Heart left ventricle (tissue), 13 donors: ENCODE measurements around the gene NBPF20.
"Not testable (repeated sequence)": the region's sequence is repeated elsewhere in the genome, so short reads cannot be mapped to it uniquely, and the experiment has no call there.

Source experiments
- POLR2A ChIP-seq, 2 donors: fragments of 450-650 bp; IDR thresholded peaks; one replicate each; pipeline ENCODE4 v1.6.1; 2017; ENCODE audit warnings: antibody characterized with exemption in 2 of 2, mild to moderate bottlenecking in 2 of 2, moderate library complexity in 2 of 2
- TF ChIP-seq, protein P1 (sequence below), 12 donors: fragments of 200-600 bp; sonication (generic) in 4 of 12; IDR thresholded peaks; one replicate each; pipeline versions ENCODE4 v1.5.0 to v1.8.0; 2018 to 2022; ENCODE audit warnings: antibody characterized with exemption in 12 of 12, mild to moderate bottlenecking in 5 of 12
- donor health status: ischemic (EF 13 %, LVEDD 7.1; RV severe dilation, severe dysfunction).
- donor health status: DM: no; HTN: yes; CAD: no.
- donor health status: DM: no; HTN: no; CAD: no.
- donor health status: ischemic (EF 25% LVEDD 6.9; RV normal size, moderate dysfunction).
- donor health status: ischemic (EF 25% LVEDD 5.7; RV mildly dilated, moderate dysfunction).
- donor health status: ischemic (EF 35%, LVEDD 5.7; RV mildly dilated, moderate dysfunction).
- donor health status: nonischemic (EF 11% LVEDD 7.7; RV severe dilation, severe dysfunction).
- donor health status: DM: yes; HTN: yes; CAD: no.
- donor health status: PGD.
- donor health status: ischemic (EF 29% LVEDD 5.4; RV normal size, mild dysfunction).
- donor health status: nonischemic (EF 23%, LVEDD 6.1; RV moderate dilation, normal function).

DNA sequence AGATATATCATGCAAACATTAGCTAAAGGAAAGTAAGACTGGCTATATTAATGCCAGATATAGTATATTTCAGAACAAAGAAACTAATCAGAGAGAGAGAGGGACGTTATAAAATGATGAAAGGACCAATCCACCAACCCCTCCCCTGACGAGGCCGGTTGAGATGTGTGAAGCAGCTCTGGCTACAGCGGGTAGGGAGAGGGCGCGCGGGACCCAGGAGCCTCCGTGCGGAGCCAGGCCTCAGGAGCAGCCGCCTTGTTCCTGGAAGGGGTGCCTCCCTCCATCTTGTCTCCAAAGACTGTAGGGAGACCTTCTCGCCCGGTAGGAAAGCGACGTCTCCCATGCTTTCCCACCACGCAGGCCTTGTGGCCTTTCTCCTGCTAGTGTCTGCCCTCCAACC, 5.4 kb upstream of the NBPF20 start:
- TF ChIP-seq, protein P1, sequence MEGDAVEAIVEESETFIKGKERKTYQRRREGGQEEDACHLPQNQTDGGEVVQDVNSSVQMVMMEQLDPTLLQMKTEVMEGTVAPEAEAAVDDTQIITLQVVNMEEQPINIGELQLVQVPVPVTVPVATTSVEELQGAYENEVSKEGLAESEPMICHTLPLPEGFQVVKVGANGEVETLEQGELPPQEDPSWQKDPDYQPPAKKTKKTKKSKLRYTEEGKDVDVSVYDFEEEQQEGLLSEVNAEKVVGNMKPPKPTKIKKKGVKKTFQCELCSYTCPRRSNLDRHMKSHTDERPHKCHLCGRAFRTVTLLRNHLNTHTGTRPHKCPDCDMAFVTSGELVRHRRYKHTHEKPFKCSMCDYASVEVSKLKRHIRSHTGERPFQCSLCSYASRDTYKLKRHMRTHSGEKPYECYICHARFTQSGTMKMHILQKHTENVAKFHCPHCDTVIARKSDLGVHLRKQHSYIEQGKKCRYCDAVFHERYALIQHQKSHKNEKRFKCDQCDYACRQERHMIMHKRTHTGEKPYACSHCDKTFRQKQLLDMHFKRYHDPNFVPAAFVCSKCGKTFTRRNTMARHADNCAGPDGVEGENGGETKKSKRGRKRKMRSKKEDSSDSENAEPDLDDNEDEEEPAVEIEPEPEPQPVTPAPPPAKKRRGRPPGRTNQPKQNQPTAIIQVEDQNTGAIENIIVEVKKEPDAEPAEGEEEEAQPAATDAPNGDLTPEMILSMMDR (IDR thresholded peaks at IDR 0.05): not testable (repeated sequence)
- not testable (repeated sequence) for TF ChIP-seq POLR2A (IDR thresholded peaks at IDR 0.05)
